GM12865 (cell line): ENCODE measurements around the gene HACD4.

Source experiments
- DNase-seq: peaks from one replicate; pipeline ENCODE4 v3.0.0; 2010; ENCODE audit warnings: low read depth
- H3K4me3 ChIP-seq: 2 replicates; pipeline ENCODE4 v1.5.1; 2011; ENCODE audit warnings: mild to moderate bottlenecking, low read depth, low read length, control low read depth
- TF ChIP-seq, protein P1 (sequence below): IDR thresholded peaks from 2 replicates; pipeline ENCODE4 v1.5.1; 2011; ENCODE audit warnings: low read length, control low read depth, low read depth, inconsistent platforms; ENCODE audit not compliant: insufficient read depth; ENCODE audit errors: missing control alignments

Gene HACD4

DNA sequence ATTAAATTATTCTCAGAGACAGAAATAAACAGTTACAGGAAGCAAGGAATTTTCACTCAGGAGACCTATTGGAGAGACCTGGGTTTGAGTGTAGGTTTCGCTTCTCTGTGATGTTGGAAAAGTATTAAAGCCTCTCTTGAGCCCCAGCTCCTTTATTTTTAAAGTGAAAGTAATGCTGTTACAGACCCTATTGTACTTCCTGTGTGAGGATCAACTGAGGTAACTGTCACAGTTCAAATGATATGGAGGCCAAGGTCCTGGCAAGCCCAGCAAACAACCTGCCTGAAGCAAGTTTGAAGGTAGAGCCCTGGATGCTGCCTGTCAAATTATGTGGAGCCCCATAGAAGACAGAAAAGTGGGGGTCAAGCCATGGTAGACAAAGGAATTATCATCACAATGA lies 7.9 kb upstream of the HACD4 start:
- no peak for DNase-seq
- H3K4me3 ChIP-seq, result no peak overlapping the region
- TF ChIP-seq, protein P1, sequence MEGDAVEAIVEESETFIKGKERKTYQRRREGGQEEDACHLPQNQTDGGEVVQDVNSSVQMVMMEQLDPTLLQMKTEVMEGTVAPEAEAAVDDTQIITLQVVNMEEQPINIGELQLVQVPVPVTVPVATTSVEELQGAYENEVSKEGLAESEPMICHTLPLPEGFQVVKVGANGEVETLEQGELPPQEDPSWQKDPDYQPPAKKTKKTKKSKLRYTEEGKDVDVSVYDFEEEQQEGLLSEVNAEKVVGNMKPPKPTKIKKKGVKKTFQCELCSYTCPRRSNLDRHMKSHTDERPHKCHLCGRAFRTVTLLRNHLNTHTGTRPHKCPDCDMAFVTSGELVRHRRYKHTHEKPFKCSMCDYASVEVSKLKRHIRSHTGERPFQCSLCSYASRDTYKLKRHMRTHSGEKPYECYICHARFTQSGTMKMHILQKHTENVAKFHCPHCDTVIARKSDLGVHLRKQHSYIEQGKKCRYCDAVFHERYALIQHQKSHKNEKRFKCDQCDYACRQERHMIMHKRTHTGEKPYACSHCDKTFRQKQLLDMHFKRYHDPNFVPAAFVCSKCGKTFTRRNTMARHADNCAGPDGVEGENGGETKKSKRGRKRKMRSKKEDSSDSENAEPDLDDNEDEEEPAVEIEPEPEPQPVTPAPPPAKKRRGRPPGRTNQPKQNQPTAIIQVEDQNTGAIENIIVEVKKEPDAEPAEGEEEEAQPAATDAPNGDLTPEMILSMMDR, result no peak

- no peak overlapping the region for H3K4me3 ChIP-seq
- TF ChIP-seq, protein P1, result no peak
- no peak for DNase-seq
Measured at GRCh38 chr9:21037278-21037677, 5.8 kb upstream of the HACD4 start.

- TF ChIP-seq, protein P1, result no peak
- H3K4me3 ChIP-seq, result peak overlapping the region; percentile 79
- DNase-seq, result no peak
Measured at GRCh38 chr9:21031808-21032183, 356 bp upstream of the HACD4 start.

GRCh38 chr9:21030389-21031035 lies 928 bp downstream of the HACD4 start:
- TF ChIP-seq, protein P1, result no peak
- DNase-seq, result peak; percentile 69
- peak overlapping the region; percentile 79 for H3K4me3 ChIP-seq

GRCh38 chr9:21029661-21030060 lies 1.8 kb downstream of the HACD4 start:
- H3K4me3 ChIP-seq, result no peak overlapping the region
- no peak for DNase-seq
- TF ChIP-seq, protein P1, result no peak

GRCh38 chr9:21028466-21028865 lies 3.0 kb downstream of the HACD4 start:
- TF ChIP-seq, protein P1, result no peak
- DNase-seq, result no peak
- H3K4me3 ChIP-seq, result no peak overlapping the region

DNA sequence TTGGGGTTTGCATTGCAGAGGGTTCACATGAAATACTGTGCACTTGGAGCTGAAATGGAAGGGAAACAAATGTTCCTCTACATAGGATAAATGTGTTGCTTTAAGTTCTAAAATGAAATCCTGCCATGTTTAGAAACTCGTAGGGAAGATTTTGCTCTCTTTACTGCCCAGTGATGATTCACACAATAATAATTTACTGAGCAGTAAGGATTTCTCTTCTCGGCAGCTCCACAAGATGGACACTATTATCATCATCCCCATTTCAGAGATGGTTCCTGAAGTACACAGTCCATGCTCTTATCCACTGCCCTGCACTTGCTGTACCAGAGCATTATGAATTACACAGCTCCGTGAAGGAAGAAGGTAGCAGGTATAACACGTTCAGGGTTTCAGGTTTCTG lies 4.1 kb downstream of the HACD4 start:
- no peak for DNase-seq
- TF ChIP-seq, protein P1, result no peak
- H3K4me3 ChIP-seq, result no peak overlapping the region
